ENCODE results near the gene AXL. TPM values are rescaled to one million over a fixed set of nuclear protein-coding genes. Genes with fewer than 3 reads are reported as not detected.
A peak's percentile ranks its signal among the peaks of the same experiment; 100 is the strongest.

Gene AXL
- total RNA-seq (35.0 and 45.9 TPM in 2 replicates), polyA plus RNA-seq (15.0 and 17.3 TPM in 2 replicates)

DNA sequence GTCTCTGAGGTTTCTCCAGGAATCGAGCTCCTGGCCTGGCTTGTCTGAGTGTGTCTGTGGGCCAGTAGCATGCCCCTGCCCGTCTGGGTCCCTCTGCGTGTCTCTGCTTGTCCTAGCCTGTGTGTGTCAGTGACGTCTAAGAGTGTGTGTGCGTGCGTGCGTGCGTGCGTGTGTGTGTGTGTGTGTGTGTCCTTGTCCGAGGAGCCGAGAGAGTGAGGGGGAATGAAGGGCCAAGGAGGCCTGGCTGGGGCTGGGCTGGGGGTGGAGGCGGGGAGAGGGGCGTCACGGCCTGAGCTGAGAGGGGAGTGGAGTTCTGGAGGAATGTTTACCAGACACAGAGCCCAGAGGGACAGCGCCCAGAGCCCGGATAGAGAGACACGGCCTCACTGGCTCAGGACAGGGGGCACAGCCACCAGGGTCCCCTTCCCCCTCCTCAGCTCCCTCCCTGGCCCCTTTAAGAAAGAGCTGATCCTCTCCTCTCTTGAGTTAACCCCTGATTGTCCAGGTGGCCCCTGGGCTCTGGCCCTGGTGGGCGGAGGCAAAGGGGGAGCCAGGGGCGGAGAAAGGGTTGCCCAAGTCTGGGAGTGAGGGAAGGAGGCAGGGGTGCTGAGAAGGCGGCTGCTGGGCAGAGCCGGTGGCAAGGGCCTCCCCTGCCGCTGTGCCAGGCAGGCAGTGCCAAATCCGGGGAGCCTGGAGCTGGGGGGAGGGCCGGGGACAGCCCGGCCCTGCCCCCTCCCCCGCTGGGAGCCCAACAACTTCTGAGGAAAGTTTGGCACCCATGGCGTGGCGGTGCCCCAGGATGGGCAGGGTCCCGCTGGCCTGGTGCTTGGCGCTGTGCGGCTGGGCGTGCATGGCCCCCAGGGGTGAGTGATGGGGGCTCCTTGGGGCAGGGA lies at the start of gene AXL:
Gene AXL (plus strand): TSS at position 609 of the 893 bp plus-strand sequence. CDS start 170 bp downstream, at position 779.
- Histone ChIP-seq H3K27ac (peak within 1 kb of the TSS; percentile 88), H3K9me2 (replicated peaks; ENCODE audit: insufficient read depth) (no peaks in the 10 kb centered on the region), H2AFZ (peak within 1 kb of the TSS; percentile 15), H3K4me1 (ENCODE audit: insufficient read depth) (peaks cover 15% of the 10 kb centered on the region), H3K79me2 (peaks cover 13% of the 10 kb centered on the region), H3K4me2 (peak within 1 kb of the TSS; percentile 92), H3K27me3 (no peaks in the 10 kb centered on the region), H3K9me3 (ENCODE audit: low read depth) (no peaks in the 10 kb centered on the region), H3K36me3 (replicated peaks; ENCODE audit: insufficient read depth, low read depth) (no peaks in the 10 kb centered on the region), H4K20me1 (ENCODE audit: insufficient read depth, poor library complexity, severe bottlenecking) (no peaks in the 10 kb centered on the region), H3K4me3 (peak within 1 kb of the TSS; percentile 67)
- TF ChIP-seq EZH2phosphoT487 (IDR thresholded peaks at IDR 0.05; ENCODE audit: low read depth, severe bottlenecking, unreplicated experiment) (no peak), EZH2 (IDR thresholded peaks at IDR 0.05; ENCODE audit: borderline replicate concordance) (no peak)
- TF ChIP-seq, protein P1, sequence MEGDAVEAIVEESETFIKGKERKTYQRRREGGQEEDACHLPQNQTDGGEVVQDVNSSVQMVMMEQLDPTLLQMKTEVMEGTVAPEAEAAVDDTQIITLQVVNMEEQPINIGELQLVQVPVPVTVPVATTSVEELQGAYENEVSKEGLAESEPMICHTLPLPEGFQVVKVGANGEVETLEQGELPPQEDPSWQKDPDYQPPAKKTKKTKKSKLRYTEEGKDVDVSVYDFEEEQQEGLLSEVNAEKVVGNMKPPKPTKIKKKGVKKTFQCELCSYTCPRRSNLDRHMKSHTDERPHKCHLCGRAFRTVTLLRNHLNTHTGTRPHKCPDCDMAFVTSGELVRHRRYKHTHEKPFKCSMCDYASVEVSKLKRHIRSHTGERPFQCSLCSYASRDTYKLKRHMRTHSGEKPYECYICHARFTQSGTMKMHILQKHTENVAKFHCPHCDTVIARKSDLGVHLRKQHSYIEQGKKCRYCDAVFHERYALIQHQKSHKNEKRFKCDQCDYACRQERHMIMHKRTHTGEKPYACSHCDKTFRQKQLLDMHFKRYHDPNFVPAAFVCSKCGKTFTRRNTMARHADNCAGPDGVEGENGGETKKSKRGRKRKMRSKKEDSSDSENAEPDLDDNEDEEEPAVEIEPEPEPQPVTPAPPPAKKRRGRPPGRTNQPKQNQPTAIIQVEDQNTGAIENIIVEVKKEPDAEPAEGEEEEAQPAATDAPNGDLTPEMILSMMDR (IDR thresholded peaks at IDR 0.05; ENCODE audit: poor library complexity): no peak
- peak; percentile 89 for DNase-seq (ENCODE audit: low spot score)
- 4% methylated on average over 22 of the region's 32 CpGs for WGBS (ENCODE audit: low lambda C conversion rate, missing lambda C conversion rate)

DNA sequence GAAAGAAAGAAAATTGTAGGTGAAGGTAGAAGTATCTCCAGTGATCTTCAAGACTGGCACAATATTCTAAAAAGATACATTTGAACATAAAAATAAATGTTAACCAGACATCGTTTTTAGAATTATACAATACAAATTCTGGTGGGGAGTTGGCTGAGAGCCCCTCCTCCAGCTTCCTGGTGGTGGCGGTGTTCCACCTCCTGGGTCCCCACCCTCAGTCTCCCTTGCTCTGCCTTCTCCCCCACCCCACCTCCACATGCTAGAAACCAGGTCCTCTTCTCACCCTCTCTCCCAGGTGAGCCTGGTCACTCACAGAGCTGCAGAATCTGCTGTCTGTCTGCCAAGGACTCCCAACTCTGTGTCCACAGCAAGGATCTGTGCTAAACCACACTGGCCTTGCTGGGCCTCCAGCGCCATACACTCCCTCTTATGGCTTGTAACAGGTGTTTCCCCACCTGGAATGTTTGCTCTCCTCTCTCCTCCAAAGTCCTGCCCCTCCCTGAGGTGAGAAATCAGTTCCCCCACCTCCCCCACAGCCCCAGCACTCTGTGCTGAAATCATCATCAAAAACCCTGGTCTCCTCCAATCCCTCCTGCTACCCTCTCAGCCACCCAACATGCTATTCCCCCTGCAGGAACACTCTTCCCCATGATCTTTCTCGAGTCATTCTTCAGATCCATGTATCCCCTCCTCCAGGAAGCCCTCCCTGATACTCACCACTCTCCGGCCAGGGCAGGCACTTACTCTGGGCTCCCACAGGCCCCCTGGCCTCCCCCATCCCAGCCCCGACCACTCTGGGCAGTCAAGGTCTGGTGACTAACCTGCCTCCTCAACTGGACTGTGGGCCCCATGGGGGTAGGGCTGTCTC lies 46.5 kb upstream of the AXL start:
- Histone ChIP-seq H3K9me3 (ENCODE audit: low read depth) (no peaks in the 10 kb centered on the region), H3K79me2 (peaks cover 23% of the 10 kb centered on the region), H3K9me2 (replicated peaks; ENCODE audit: insufficient read depth) (no peaks in the 10 kb centered on the region), H4K20me1 (ENCODE audit: insufficient read depth, poor library complexity, severe bottlenecking) (no peaks in the 10 kb centered on the region), H2AFZ (no peak overlapping the region), H3K4me2 (peak overlapping the region; percentile 39), H3K27me3 (no peaks in the 10 kb centered on the region), H3K4me1 (ENCODE audit: insufficient read depth) (peaks cover 20% of the 10 kb centered on the region), H3K27ac (peak overlapping the region; percentile 88), H3K4me3 (no peak overlapping the region), H3K36me3 (replicated peaks; ENCODE audit: insufficient read depth, low read depth) (no peaks in the 10 kb centered on the region)
- TF ChIP-seq EZH2 (IDR thresholded peaks at IDR 0.05; ENCODE audit: borderline replicate concordance) (no peak), EZH2phosphoT487 (IDR thresholded peaks at IDR 0.05; ENCODE audit: low read depth, severe bottlenecking, unreplicated experiment) (no peak)
- TF ChIP-seq, protein P1 (IDR thresholded peaks at IDR 0.05; ENCODE audit: poor library complexity): peak; percentile 13
- DNase-seq (ENCODE audit: low spot score): peak; percentile 44
- 78% methylated on average over 5 of the region's 6 CpGs for WGBS (ENCODE audit: low lambda C conversion rate, missing lambda C conversion rate)

DNA sequence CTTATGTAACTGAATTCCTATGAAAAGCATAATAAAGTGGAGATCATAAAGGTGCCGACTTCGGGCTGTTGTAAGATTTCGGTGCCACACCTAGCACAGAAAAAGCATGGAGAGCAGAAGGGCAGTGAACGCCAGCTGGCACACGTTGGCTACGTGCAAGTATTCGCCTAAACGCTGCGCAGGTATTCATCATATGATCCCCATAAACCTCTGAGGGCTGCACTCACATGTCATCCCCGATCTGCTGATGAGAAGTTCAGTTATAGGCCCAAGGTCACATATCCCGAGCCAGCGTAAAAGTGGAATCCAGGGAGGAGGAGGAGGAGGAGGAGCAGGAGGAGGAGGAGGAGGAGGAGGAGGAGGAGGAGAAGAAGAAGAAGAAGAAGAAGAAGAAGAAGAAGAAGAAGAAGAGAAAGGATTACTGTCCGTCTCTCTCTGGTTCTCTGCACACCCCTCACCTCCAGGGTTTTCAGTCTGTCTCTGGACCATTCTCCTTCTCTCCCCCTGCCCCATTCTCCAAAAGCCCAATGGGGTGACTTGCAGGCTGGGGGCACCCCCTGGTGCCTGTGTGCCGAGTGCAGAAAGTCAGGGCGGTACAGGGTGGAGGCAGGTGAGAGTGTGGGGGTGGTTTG lies 44.6 kb upstream of the AXL start:
- Histone ChIP-seq H3K4me2 (peak overlapping the region; percentile 68), H3K79me2 (peaks cover 23% of the 10 kb centered on the region), H3K9me3 (ENCODE audit: low read depth) (no peaks in the 10 kb centered on the region), H3K27ac (peak overlapping the region; percentile 92), H3K9me2 (replicated peaks; ENCODE audit: insufficient read depth) (no peaks in the 10 kb centered on the region), H2AFZ (no peak overlapping the region), H4K20me1 (ENCODE audit: insufficient read depth, poor library complexity, severe bottlenecking) (no peaks in the 10 kb centered on the region), H3K4me3 (no peak overlapping the region), H3K4me1 (ENCODE audit: insufficient read depth) (peaks cover 20% of the 10 kb centered on the region), H3K36me3 (replicated peaks; ENCODE audit: insufficient read depth, low read depth) (no peaks in the 10 kb centered on the region), H3K27me3 (no peaks in the 10 kb centered on the region)
- TF ChIP-seq, protein P1 (IDR thresholded peaks at IDR 0.05; ENCODE audit: poor library complexity): no peak
- TF ChIP-seq EZH2 (IDR thresholded peaks at IDR 0.05; ENCODE audit: borderline replicate concordance) (no peak), EZH2phosphoT487 (IDR thresholded peaks at IDR 0.05; ENCODE audit: low read depth, severe bottlenecking, unreplicated experiment) (no peak)
- no peak for DNase-seq (ENCODE audit: low spot score)
- WGBS (ENCODE audit: low lambda C conversion rate, missing lambda C conversion rate): 84% methylated on average over 14 of the region's 15 CpGs
